Fibroblast of lung (primary cell): ENCODE measurements around the gene DNAH10.

ENCODE experiments used
- CTCF ChIP-seq, 2 donors: IDR thresholded peaks in 1 of 2; conservative IDR thresholded peaks in 1 of 2; 1 replicate in 1 of 2; 2 replicates in 1 of 2; pipeline ENCODE4 v1.5.1; 2011 to 2012; ENCODE audit warnings: low read length in 2 of 2, control low read depth in 1 of 2, inconsistent platforms in 1 of 2, low read depth in 1 of 2, mild to moderate bottlenecking in 1 of 2
- EZH2 ChIP-seq: IDR thresholded peaks from 2 replicates; pipeline ENCODE4 v1.5.1; 2012; ENCODE audit warnings: low read length, control low read depth, mild to moderate bottlenecking; ENCODE audit errors: missing control alignments

DNA sequence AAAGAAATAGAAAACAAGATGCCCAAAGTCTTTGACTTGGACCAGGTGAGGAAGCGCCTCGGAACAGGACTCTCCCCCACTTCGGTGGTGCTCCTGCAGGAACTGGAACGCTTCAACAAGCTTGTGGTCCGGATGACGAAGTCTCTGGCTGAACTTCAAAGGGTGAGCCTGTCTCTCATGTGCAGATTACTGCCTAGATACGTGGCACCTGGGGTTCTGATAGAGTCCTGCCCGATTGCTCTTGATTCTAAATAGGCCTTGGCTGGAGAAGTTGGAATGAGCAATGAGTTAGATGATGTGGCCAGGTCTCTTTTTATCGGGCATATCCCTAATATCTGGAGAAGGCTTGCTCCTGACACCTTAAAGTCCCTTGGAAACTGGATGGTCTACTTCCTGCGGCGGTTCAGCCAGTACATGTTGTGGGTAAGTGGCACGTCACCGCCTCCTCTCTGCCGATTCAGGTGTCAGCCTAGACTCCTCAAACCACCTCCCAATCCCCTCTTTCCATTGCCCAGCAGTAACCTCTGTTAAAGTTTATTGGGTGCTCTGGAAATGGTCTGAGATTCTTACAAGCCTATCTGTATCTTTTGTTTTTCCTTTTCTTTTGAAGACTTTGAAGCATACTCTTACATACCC, 169.7 kb downstream of the DNAH10 start:
- TF ChIP-seq CTCF (conservative IDR thresholded peaks at IDR 0.05 in 1 of 2, IDR thresholded peaks at IDR 0.05 in 1 of 2; ENCODE audit: low read depth in 1 of 2, low read length in 2 of 2): no peak
- no peak for TF ChIP-seq EZH2
